Measurements from ENCODE around the gene DNAJC18. TPM values are rescaled to one million over a fixed set of nuclear protein-coding genes. Genes with fewer than 3 reads are reported as not detected.
"Not testable (repeated sequence)": the region's sequence is repeated elsewhere in the genome, so short reads cannot be mapped to it uniquely, and the experiment has no call there.

Gene DNAJC18
- total and polyA plus RNA-seq, 2 of the 4 experiments (the other 2 are of a cell fraction), result 8.5 to 11.1 TPM

GRCh38 chr5:139410121-139410992, 29.0 kb downstream of the DNAJC18 start (continued):
- no peak for TF ChIP-seq CTCF (conservative IDR thresholded peaks at IDR 0.05; ENCODE audit: low read depth, low read length)

- CTCF ChIA-PET, result not testable (repeated sequence)
These were observed 30.2 kb downstream of the DNAJC18 start for GRCh38 chr5:139409116-139409515.

More at GRCh38 chr5:139409116-139409515, 30.2 kb downstream of the DNAJC18 start:
- H3K9me3 ChIP-seq (ENCODE audit: control insufficient read depth, insufficient read depth, low read length); H4K5ac ChIP-seq (ENCODE audit: low read depth, low read length); H3K18ac ChIP-seq (ENCODE audit: low read depth, low read length); H2AFZ ChIP-seq (replicated peaks; ENCODE audit: low read length, poor library complexity); H2BK120ac ChIP-seq (ENCODE audit: low read depth, low read length); H2AK5ac ChIP-seq (ENCODE audit: low read depth, low read length); BruUV-seq (replicated peaks); H3K14ac ChIP-seq (replicated peaks; ENCODE audit: low read depth, low read length); H3K4me3 ChIP-seq (ENCODE audit: insufficient read depth, low read depth, low read length); H3K27me3 ChIP-seq (ENCODE audit: control insufficient read depth, insufficient read depth, low read length); H2BK5ac ChIP-seq (ENCODE audit: low read depth, low read length, poor library complexity, severe bottlenecking); H4K20me1 ChIP-seq (ENCODE audit: insufficient read depth, low read length); POLR2A ChIA-PET (ENCODE audit: unreplicated experiment); intact Hi-C loops (cut with micrococcal nuclease); H3K4me1 ChIP-seq (ENCODE audit: control insufficient read depth, insufficient read depth, low read length); H2BK20ac ChIP-seq (ENCODE audit: low read depth, low read length); ATAC-seq (ENCODE audit: low read depth); H3K4ac ChIP-seq (ENCODE audit: low read depth, low read length); H3K4me2 ChIP-seq (ENCODE audit: low read depth, low read length); in situ Hi-C loops (cut with MboI; ENCODE audit: low sequenced_read_pairs); H3K23ac ChIP-seq (ENCODE audit: low read depth, low read length); H3K56ac ChIP-seq (ENCODE audit: extremely low read depth, insufficient read depth, low read length); H3K79me1 ChIP-seq (ENCODE audit: low read depth in 1 of 2, low read length in 2 of 2); DNase-seq; H3K36me3 ChIP-seq (ENCODE audit: control insufficient read depth, insufficient read depth, low read length); H2BK15ac ChIP-seq (ENCODE audit: low read depth, low read length); H4K91ac ChIP-seq (ENCODE audit: insufficient read depth, low read depth, low read length); H4K8ac ChIP-seq (ENCODE audit: low read depth in 2 of 2, low read length in 2 of 2); H3K9me1 ChIP-seq (ENCODE audit: insufficient read depth, low read length); H2AK9ac ChIP-seq (replicated peaks; ENCODE audit: low read depth, low read length, poor library complexity); H3K9ac ChIP-seq (ENCODE audit: low read depth, low read length); H3K27ac ChIP-seq (ENCODE audit: insufficient read depth, low read length): not testable (repeated sequence)
- WGBS, 2 experiments (ENCODE audit: extremely low coverage in 2 of 2, insufficient read length in 1 of 2), result no CpG with 5 or more reads among the region's 5 CpGs
- dilution Hi-C loops (cut with HindIII; ENCODE audit: low sequenced_read_pairs, unreplicated experiment), result loop anchor here (25.0 kb wide), 1 partner anchor 103 kb away; no protein-coding TSS in a partner anchor
